HG03457 (cell line): Measurements from ENCODE around the gene PEAR1.
A peak's percentile ranks its signal among the peaks of the same experiment; 100 is the strongest.

Experiments
- ATAC-seq: cut with Tn5 transposase; IDR thresholded peaks from one replicate; pipeline ENCODE4 v1.9.1; 2021; ENCODE audit warnings: moderate number of reproducible peaks; ENCODE audit not compliant: unreplicated experiment

Gene PEAR1

DNA sequence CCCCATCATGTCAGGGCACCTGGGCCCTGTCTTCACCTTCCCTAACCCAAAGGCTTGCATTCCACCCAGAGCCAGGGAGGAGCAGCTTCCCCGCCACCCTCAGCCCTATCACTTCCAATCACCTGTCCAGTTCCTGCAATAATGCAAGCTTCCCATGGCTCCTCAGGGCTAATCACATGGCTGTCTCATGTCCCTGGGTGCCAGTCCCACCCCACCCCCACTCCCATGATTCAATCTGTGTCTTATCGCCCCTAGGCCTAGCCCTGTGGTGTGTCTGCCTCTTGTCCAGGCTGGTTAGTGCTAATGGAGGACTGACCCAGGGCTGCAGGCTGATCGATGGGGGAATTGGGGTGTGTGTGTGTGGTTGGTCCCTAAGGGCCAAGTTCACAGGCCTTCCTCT is 11.0 kb upstream of the PEAR1 start:
- no peak for ATAC-seq

DNA sequence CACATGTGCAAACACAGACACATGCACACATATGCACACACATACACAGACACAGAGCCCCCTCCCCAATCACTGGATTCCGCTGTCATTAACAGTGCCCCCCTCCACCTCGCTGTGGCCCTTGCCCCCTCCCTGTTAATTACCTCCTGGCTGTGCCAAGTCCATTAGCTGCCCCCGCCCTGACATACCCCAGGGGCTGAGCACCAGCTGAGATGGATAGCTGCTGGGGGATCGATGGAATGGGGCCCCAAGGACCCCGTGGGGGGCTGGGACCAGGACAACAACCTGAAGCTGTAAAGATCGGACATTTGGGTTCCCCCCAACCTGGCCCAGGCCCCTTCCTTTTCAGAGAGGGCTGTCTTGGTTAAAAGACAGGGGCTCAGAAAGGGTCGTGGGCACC is 9.6 kb upstream of the PEAR1 start:
- no peak for ATAC-seq

DNA sequence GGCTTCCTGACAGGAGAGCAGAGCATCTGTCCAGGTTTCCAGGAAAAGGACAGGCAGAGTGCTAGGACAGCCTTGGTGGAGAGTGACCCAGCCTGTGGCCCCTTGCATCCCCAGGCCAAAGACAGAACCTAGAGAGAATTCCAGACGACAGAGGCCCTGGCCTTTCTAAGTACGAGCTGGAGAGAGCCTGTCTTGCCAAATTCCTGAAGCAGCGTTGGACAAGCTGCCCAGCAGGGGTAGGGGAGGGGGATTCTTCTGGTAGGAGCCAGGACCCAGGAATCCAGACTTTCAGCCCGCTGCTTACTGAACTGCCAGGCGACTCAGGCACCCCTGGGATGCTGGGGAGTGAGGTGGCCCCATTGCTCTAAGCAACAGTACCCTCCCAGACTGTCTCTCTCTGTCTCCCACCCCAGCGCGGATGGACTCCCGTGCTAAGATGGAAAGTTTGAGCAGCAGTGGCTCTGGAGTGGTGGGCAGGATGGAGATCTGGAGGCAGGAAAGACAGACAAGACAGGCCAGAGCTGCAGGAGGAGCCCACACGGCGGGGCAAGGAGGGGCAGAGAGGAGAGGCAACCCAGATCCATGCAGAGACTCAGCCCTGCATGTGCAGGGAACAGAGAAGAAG is 8.8 kb upstream of the PEAR1 start:
- no peak for ATAC-seq

DNA sequence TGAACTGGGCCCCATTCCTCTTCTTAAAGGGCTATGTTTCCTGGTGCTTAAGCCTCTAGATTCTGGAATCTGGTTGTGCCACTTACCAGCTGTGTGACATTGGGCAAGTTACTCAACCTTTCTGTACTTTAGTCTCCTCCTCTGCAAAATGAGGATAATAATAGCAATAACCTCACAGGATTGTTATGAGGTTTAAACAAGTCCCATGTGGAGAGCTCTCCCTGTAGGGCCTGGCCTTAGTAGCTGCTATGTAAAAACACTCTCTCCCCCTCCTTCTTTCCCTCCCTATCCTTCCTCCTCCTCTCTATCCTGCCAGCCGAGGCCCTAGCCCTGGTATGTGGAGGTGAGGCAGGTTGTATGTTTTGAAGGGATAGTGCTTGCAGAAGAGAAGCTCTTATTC is 8.2 kb upstream of the PEAR1 start:
- no peak for ATAC-seq

DNA sequence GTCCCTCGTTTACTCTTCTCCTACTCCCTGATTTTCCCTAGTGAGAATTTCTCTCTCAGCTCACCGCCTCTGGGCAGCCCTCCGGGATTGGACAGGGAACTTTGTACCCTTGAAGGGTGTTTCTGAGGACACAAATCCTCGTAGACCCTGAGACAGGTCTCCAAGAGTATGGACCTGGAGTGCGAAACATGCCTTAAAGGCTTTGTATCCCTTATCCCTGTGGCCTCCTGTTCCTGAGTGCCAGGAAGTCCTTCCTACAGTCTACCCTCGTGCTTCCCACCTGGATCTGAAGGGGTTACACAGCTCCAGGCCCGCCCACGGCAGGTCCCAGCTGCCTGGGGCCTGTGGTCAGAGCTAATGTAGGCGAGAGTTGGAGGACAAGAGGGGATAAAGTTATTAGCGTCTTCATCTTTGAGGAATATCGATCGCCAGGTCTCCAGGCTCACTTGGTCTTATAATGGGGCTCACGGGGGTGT is 7.6 kb upstream of the PEAR1 start:
- ATAC-seq = no peak

DNA sequence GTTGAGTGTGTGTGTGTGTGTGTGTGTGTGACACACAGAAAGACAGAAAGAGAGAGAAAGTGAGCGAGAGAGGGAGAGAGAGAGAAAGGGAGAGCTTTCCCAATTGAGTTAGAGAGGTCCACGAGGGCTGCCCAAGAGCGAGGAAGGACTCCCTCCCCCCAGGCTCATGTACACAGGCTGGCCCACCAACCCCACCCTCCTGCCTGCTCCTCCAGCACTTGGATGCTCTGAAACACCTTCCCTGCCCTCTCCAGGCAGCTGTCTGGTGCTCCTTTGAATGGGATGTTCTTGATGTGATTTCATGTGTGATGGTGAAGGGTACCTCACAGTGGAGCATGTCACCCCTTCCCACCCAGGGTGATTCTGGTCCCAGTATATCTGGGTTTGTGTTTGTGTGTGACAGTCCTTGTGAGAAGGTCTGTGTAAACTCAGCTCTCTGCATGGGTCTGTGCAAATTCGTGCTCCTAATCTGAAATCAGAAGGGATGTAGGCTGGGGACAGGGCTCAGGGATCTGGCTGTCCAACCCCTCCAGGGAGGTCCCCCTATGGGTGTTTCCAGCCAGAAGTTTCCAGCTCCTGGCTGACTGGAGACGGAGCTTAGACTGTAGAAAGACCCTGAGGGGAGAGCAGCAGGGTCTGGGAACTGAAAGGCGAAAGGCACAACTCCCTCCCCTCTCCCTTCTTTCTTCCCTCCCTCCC is 6.8 kb upstream of the PEAR1 start:
- no peak for ATAC-seq

DNA sequence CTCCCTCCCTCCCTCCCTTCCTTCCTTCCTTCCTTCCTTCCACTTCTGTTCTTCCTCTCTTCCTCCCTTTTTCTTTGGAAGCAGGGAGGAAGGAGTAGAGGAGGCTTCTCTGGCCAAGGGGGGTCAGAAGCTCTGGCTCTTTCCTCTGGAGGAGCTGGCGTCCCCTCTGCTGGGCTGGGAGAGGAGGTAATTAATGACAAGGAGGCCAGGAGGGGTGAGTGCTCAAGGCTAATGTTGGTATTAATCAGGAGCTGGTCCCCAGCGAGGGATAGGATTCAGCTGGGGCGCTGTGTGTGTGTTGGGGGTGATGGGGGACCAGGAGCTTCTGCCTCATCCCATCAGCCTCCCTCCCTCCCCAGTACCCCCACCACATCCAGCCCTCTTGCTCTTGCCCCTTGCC is 6.2 kb upstream of the PEAR1 start:
- no peak for ATAC-seq

DNA sequence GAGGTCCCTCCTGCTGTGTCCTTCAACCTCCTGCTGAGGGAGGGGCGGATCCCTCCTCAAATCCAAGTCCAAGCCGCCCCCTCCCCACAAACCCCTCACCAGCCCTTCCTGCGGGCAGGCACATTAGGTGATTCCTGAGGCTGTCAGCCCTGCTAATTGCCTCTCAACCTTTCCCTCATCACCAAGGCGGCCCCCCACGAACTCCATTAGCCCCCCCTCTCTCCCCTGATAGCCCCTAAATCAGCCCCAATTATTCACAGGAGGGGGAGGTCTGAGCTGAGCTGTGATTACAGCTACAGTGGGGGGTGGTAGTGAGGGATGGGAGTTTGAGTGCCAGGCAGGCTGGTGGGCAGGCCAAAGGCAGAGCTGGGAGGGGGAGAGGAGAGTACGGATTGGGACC is 5.8 kb upstream of the PEAR1 start:
- no peak for ATAC-seq

DNA sequence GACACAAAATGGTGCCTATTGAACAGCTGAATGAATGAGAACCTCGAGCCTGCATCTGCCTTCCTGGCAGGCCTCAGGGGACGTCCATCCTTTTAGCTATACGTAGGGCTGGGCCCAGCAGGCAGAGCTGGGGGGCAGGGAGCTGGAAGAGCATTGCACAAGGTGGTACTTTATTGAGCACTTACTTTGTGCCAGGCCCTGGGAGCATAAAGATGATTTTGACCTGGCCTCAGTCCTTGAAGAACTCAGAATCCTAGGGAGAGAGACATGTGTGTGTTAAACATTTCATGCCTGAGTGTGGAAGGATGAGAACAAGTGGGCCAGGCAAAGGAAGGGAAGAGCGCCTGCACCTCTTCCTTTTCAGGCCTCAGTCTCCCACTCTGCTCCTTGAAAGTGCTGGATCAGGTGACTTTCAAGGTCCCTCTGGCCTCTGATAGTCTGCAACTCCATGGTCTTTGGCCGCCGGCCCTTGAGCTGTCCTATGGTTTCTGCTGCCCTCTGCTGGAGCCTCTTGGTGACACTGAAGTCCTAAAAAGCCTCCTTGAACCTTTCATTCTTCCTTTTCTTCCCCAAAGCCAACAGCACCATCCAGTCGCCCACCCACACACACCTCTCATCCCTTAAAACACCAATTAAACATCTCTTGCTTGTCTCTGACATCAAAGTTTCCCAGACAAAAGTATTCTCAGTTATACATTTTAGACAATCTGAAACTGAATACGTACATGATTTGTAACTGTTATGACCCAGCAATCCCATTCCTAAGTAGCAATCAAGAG is 3.5 kb upstream of the PEAR1 start:
- ATAC-seq = no peak

DNA sequence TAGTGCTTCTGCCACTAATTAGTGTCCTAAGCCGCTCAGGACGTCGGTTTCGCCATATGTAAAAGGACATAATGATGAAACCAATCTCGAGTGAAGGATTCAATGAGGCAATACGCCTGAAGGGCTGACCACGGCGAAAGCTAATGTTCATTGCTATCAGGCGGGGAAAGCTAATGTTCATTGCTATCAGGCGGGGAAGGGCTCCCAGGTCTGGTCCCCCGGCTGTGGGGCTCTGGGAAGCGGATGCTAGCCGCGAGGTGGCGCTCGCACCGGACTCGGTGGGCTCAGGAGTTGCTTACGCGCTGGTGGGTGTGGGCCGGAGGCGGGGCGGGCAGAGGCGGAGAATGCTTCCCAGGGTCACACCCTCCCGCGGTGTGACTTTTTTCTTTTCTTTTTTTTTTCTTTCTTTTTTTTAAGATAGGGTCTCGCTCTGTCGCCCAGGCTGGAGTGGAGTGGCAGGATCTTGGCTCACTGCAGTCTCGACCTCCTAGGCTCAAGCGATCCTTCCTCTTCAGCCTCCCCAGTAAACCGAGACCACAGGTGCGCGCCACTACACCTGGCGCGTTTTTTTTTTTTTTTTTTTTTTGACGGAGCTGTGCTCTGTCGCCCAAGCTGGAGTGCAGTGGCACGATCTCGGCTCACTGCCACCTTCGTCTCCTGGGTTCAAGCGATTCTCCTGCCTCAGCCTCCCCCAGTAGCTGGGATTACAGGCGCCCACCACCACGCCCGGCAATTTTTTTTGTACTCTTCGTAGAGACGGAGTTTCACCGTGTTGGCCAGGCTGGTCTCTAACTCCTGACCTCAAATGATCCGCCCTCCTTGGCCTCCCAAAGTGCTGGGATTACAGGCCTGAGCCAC is 1.1 kb upstream of the PEAR1 start:
- ATAC-seq = peak; percentile 67

DNA sequence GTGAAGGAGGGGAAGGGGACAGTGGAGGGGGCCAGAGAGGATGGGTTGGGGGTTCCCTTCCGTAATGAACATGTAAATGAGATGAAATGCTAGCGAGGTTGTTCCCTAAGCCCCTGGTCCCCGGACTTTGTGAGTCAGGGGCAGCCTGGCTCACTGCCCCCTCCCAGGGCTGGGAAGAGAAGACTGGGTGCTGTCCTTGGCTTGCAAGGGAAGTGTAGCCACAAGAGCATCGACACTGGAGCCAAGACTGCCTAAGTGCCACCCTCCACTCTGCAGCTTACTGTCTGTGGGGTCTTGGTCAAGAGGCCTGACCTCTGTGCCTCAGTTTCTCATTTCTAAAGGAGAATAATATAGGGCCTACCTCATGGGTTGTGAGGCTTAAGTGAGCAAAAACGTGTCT is 483 bp downstream of the PEAR1 start:
- ATAC-seq = no peak

DNA sequence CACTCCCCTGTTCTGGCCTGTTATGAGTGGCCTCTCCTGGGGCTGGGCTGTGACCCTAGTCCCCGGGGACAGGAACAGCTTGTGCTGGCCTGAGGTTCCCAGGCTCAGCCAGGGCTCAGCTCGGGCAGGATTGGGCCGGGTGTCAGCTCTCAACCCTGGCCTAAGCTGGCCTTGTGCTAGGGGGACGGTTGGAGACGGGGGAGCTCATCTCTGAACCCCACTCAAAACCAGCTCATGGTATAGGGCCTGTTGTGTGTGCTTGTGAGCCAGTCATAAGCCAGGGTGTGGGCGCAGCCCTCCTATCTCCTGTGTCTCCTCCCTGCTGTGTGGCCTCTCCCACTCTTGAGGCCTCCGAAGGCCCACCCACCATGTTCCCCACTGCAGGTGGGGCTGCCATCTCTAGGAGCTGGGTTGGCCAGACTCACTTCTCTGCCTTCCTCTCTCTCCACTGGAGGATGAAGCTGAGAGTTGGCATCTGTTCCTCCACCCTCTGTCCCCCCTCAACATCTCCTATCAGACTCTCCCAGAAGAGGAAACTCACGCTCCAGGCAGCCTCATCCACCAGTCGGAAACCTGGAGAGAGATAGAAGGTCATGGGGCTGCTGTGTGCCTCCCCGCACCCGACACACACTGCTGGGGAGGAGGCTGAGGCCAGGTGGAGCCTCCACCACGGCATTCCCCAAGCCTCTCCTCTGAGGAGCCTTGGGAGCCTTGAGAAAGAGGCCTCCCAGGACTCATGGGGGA is 1.4 kb downstream of the PEAR1 start:
- ATAC-seq = no peak

DNA sequence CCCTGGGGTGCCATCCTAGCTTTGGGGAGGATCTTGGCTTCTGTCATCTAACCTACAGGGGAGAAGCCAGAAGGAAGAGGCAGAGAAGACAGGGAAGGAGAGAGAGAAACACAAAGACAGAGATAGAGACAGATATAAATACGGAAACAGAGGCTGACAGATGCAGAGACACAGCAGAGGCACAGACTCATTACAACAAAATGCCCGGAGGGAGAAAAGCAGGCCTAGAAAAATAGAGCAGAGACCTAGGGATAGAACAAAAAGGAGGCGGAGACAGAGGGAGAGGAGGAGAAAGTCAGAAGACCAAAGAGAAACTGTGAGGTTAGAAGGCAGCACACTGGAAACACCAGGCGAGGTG is 1.9 kb downstream of the PEAR1 start:
- ATAC-seq = no peak

DNA sequence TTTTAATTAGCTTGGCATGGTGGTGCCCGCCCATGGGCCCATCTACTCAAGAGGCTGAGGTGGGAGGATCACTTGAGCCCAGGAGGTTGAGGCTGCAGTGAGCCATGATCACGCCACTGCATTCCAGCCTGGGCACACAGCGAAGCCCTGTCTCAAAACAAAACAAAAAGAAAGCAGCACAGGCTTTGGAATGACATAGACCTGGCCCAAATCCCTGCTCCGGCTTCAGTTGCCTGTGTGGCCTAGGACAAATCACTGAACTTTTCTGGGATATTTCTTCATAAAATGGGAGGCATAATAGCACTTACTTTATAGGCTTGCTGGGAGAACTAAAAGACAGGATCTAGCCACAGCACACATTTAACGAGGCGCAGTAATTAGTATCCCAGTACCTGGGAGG is 2.4 kb downstream of the PEAR1 start:
- ATAC-seq = no peak

DNA sequence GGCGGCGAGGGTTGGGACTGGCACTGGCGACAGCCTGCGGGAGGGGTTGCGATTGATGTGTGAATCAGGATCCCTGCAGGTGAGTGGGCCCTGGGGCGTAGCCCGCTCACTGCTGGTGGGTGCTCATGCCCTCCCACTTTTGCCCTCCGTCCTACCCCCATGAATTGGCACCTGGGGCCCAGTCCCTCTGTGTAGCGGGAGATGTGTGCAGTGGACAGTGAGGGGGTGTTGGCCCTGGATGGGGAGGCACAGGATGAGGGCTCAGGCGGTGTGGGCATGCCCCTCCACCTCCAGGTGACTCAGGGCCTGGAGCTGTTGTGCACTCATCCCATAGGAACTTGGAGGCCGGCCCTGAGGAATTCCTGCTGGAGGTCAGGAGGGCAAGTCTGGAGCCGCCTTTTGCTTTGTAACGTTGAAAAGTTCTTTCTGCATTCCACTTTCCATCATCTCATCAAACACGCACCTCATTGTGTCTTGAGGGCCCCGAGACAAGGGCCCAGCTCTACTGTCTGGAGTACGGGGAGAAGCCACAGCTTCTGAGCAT is 3.0 kb downstream of the PEAR1 start:
- no peak for ATAC-seq

DNA sequence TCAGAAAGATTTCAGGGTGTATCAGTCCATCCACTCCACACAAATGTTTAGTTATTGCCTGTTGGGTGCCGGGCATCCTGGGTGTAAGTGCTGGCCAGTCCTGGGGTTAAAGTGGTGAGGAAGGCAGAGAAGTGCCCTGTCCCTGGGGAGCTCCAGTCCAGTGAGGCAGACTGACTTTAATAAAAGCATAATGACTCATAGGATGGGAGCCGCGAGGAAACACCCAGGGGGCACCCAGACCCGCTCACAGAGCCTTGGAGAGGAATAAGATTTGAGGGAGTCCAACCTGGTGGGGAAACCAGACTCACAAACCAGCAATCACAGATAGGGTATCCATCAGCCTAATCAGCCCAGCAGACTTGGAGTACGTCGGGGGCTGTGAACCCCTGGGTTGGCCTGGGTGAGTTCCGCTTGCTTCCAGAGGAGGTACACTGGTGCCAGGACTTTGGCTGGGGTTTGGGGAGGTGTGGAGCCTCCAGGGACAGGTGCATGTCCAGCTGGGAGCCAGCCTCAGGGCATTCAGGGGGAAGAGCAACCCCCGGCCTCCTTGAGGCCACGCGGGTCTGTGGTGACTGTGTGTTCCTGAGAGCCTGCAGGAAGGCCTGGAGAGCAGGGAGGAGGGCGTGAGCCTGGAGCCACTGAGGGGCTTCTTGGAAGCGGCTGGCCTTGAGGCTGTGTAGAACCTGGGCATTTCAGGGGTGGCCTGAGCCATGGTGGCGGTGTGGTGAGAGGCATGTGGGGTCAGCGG is 3.7 kb downstream of the PEAR1 start:
- ATAC-seq = no peak

DNA sequence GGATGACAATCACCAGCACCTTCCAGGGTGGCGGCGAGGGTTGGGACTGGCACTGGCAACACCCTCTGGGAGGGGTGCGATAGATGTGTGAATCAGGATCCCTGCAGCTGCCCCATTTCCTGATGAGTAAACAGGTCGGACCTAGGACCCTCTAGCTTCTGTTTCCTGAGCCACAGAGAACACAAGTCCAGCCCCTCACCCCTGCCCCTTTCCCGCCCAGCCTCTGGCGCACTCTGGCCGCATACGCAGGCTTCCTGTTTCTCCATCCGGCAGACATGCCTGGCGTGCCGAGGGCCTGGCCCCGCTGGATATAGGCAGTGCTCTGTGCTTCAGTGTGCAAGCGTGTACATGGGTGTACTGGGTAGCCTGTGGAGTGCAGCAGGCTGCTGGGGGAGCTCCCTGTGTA is 4.6 kb downstream of the PEAR1 start:
- no peak for ATAC-seq

DNA sequence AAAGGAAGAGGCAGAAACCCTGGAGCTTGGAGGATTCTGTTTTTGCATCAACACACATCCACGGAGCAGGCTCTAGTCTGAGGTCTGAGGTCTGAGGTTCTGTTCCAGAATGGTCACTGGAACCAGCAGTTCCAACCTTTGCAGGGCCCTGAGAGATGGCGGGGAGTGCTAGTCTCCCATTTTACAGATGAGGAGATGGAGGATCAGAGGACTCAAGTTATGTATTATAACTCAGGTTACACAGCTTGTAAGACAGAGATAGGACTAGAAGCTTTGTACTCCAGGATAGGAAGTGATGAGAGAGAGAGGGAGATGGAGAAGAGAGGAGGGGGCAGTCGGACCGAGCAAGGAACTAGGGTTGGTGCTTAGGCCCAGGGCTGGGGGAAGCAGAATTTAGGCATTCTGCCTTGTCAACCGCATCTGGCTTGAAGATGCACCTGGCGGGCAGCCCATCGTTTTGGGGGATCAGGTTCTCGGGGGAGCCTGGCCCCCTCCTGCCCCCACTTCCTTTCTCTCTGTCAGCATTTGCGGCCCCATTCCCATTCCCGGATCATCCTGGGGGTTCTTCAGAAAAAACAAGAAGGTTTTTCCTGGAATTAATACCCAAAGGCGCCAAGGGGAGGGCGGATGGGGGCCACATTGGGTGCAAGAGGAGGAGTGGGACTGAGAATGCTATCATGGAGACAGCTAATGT is 5.6 kb downstream of the PEAR1 start:
- ATAC-seq = no peak
